IPS DF 6.9 (cell line): ENCODE measurements around the gene CPA4.

Source experiments
- DNase-seq: peaks from one replicate; pipeline ENCODE4 v3.0.0-alpha.2; 2013; ENCODE audit warnings: low read depth, low spot score
- H3K27ac ChIP-seq: one replicate; pipeline ENCODE4 v1.5.1; 2013; ENCODE audit warnings: low read length, control low read depth
- H3K27me3 ChIP-seq: 2 replicates; pipeline ENCODE4 v1.6.1; 2013; ENCODE audit warnings: mild to moderate bottlenecking, low read length; ENCODE audit not compliant: control insufficient read depth, insufficient read depth
- H3K36me3 ChIP-seq: 2 replicates; pipeline ENCODE4 v1.6.1; 2013; ENCODE audit warnings: low read length; ENCODE audit not compliant: control insufficient read depth, insufficient read depth
- H3K4me1 ChIP-seq: 2 replicates; pipeline ENCODE4 v1.6.1; 2013; ENCODE audit warnings: low read length; ENCODE audit not compliant: control insufficient read depth, insufficient read depth
- H3K4me3 ChIP-seq: 2 replicates; pipeline ENCODE4 v1.5.1; 2013; ENCODE audit warnings: mild to moderate bottlenecking, low read length
- H3K9me3 ChIP-seq: 2 replicates; pipeline ENCODE4 v1.6.1; 2013; ENCODE audit warnings: low read length, inconsistent platforms; ENCODE audit not compliant: control insufficient read depth, insufficient read depth
- WGBS: extraction: QIAGEN DNeasy Blood & Tissue Kit; methylation state at CpG from one replicate; pipeline ENCODE4 v1.1.7; 2013; ENCODE audit warnings: mixed read lengths, missing lambda C conversion rate; ENCODE audit not compliant: insufficient read length, insufficient coverage; 5-methylcytosine and 5-hydroxymethylcytosine counted together

Gene CPA4

GRCh38 chr7:130356121-130356875, 63.3 kb downstream of the CPA4 start:
- Histone ChIP-seq H3K9me3 (no peaks in the 10 kb centered on the region), H3K36me3 (no peaks in the 10 kb centered on the region), H3K4me1 (peaks cover 13% of the 10 kb centered on the region), H3K27ac (no peak overlapping the region), H3K4me3 (no peak overlapping the region), H3K27me3 (no peaks in the 10 kb centered on the region)
- no peak for DNase-seq
- no CpG with 5 or more reads among the region's 9 CpGs for WGBS

- H3K27ac ChIP-seq = no peak overlapping the region
- no peaks in the 10 kb centered on the region for H3K9me3 ChIP-seq
- H3K4me1 ChIP-seq = peaks cover 8% of the 10 kb centered on the region
- no peaks in the 10 kb centered on the region for H3K27me3 ChIP-seq
- WGBS = no CpG with 5 or more reads among the region's 16 CpGs
- H3K36me3 ChIP-seq = no peaks in the 10 kb centered on the region
- no peak overlapping the region for H3K4me3 ChIP-seq
- DNase-seq = no peak
Measured at GRCh38 chr7:130356876-130357611, 64.1 kb downstream of the CPA4 start.

- H3K36me3 ChIP-seq = no peaks in the 10 kb centered on the region
- H3K4me3 ChIP-seq = no peak overlapping the region
- WGBS = no CpG with 5 or more reads among the region's 4 CpGs
- no peak overlapping the region for H3K27ac ChIP-seq
- peaks cover 8% of the 10 kb centered on the region for H3K4me1 ChIP-seq
- no peak for DNase-seq
- no peaks in the 10 kb centered on the region for H3K9me3 ChIP-seq
- no peaks in the 10 kb centered on the region for H3K27me3 ChIP-seq
Measured at GRCh38 chr7:130358471-130358870, 65.5 kb downstream of the CPA4 start.

GRCh38 chr7:130359276-130359857, 66.4 kb downstream of the CPA4 start:
- H3K4me3 ChIP-seq = no peak overlapping the region
- H3K36me3 ChIP-seq = no peaks in the 10 kb centered on the region
- no CpG with 5 or more reads among the region's 5 CpGs for WGBS
- no peaks in the 10 kb centered on the region for H3K9me3 ChIP-seq
- no peak for DNase-seq
- no peaks in the 10 kb centered on the region for H3K27me3 ChIP-seq
- H3K27ac ChIP-seq = no peak overlapping the region
- H3K4me1 ChIP-seq = peaks cover 8% of the 10 kb centered on the region

GRCh38 chr7:130360518-130360917, 67.6 kb downstream of the CPA4 start:
- Histone ChIP-seq H3K27ac (no peak overlapping the region), H3K4me1 (peaks cover 8% of the 10 kb centered on the region), H3K9me3 (no peaks in the 10 kb centered on the region), H3K4me3 (no peak overlapping the region), H3K27me3 (no peaks in the 10 kb centered on the region), H3K36me3 (no peaks in the 10 kb centered on the region)
- no peak for DNase-seq
- WGBS = 100% methylated on average over 1 of the region's 3 CpGs

GRCh38 chr7:130361681-130362080, 68.7 kb downstream of the CPA4 start:
- Histone ChIP-seq H3K4me1 (peaks cover 1% of the 10 kb centered on the region), H3K36me3 (no peaks in the 10 kb centered on the region), H3K4me3 (no peak overlapping the region), H3K9me3 (no peaks in the 10 kb centered on the region), H3K27me3 (no peaks in the 10 kb centered on the region), H3K27ac (no peak overlapping the region)
- DNase-seq = no peak
- no CpG with 5 or more reads among the region's 7 CpGs for WGBS

GRCh38 chr7:130362251-130362816, 69.4 kb downstream of the CPA4 start:
- WGBS = no CpG with 5 or more reads among the region's 10 CpGs
- no peaks in the 10 kb centered on the region for H3K4me1 ChIP-seq

GRCh38 chr7:130363026-130363847, 70.3 kb downstream of the CPA4 start:
- no peak for DNase-seq
- Histone ChIP-seq H3K27me3 (no peaks in the 10 kb centered on the region), H3K4me1 (no peaks in the 10 kb centered on the region; the same call in 1 of the 2 replicates), H3K4me3 (no peak overlapping the region), H3K27ac (no peak overlapping the region), H3K36me3 (no peaks in the 10 kb centered on the region), H3K9me3 (no peaks in the 10 kb centered on the region)
- no CpG with 5 or more reads among the region's 8 CpGs for WGBS

More at GRCh38 chr7:130362251-130362816, 69.4 kb downstream of the CPA4 start:
- no peaks in the 10 kb centered on the region for H3K9me3 ChIP-seq
- no peak overlapping the region for H3K4me3 ChIP-seq
- H3K27me3 ChIP-seq = no peaks in the 10 kb centered on the region
- no peak overlapping the region for H3K27ac ChIP-seq
- H3K36me3 ChIP-seq = no peaks in the 10 kb centered on the region
- no peak for DNase-seq

GRCh38 chr7:130364451-130364850, 71.5 kb downstream of the CPA4 start:
- H3K9me3 ChIP-seq = no peaks in the 10 kb centered on the region
- no peak for DNase-seq
- no peaks in the 10 kb centered on the region; the same call in 1 of the 2 replicates for H3K4me1 ChIP-seq
- no peak overlapping the region for H3K27ac ChIP-seq
- no peak overlapping the region for H3K4me3 ChIP-seq
- WGBS = no CpG with 5 or more reads among the region's 4 CpGs
- no peaks in the 10 kb centered on the region for H3K36me3 ChIP-seq
- H3K27me3 ChIP-seq = no peaks in the 10 kb centered on the region

GRCh38 chr7:130365088-130365487, 72.1 kb downstream of the CPA4 start:
- no peak overlapping the region for H3K27ac ChIP-seq

More at GRCh38 chr7:130365088-130365487, 72.1 kb downstream of the CPA4 start:
- H3K4me3 ChIP-seq = no peak overlapping the region
- DNase-seq = no peak
- H3K36me3 ChIP-seq = no peaks in the 10 kb centered on the region
- no peaks in the 10 kb centered on the region for H3K27me3 ChIP-seq
- no CpG with 5 or more reads among the region's 2 CpGs for WGBS
- H3K4me1 ChIP-seq = no peaks in the 10 kb centered on the region; the same call in 1 of the 2 replicates
- no peaks in the 10 kb centered on the region for H3K9me3 ChIP-seq
